ENCODE measurements around the gene DLG5.
"Not testable (repeated sequence)": the region's sequence is repeated elsewhere in the genome, so short reads cannot be mapped to it uniquely, and the experiment has no call there.

The DLG5 gene

DNA sequence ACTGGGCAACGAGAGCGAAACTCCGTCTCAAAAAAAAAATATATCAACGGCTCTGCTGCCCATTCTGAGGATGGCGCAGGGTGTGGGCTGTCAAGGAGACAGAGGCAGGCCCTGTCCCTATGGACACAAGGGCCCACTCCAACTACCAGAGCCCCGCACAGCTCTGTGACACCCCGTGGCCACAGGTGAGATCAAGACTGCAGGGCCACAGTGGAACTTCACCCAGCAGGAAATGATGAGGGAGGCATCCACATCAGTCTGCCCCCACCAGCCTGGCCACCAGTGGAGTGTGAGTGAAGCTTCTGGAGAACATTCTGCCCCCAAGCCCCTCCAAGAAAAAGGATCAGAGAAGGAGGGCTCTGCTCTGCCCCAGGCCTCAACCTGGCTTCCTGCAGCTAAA, 136.7 kb downstream of the DLG5 start:
- no peak for DNase-seq

DNA sequence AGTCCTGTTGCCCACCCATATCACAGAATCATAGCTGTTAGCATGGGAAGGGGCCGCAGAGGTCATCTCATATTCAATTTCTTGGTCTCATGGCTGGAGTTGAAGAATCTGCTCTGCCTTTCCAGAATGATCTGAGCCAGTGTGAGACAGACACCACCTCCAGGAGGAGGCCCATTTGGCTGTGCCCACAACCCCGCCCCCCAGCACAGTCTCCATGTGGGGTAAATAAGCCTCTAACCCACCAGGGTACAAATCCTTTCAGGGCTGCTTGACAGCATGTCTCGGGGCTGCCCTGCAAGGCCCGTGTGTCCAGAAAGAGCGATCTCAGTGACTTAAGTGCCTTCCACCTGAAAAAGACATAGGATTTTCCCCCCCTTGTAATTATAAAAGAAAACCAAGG, 137.5 kb downstream of the DLG5 start:
- DNase-seq: no peak

DNA sequence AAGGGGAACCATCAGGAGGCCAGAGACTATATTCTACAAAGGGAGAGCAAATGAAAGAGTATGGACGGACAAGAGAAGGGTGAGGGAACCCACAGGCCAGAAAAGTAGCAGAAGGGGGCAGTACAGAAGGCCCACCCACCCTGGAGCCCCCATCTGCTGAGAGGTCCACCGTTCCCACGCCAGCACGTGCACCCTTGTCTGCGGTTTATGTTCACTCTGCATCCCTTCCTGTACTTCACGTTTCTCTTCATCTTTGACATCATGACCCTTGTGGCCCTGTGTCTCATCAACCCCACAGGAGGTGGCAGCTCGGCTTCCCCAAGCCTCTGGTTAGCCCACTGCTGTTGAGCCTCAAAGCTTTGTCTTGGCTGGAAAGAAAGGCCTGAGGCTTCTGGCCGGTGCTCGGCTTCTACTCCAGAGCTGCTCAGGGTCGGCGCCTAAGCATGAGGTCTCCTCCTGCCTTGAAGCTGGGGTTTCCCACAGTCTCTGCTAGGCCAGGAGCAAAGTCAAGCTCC, 138.0 kb downstream of the DLG5 start:
- DNase-seq: no peak

DNA sequence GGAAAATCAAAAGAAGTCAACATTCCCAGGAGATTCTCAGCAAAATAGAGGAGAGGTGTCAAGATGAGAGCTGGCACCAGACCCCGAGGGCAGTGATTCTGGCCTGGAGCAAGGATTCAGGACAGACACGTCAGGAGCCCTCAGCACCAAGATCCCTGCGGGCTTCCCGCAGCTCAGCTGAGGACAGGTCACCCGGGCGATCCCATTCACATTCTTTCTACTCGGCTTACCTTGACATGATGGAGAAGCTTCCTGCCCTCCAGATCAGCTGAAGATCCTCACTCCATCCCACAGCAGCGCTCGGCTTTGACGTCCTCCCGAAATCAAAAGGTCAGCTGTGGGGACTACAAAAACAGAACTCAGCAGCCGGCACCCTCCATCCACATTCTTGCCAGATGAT, 139.1 kb downstream of the DLG5 start:
- no peak for DNase-seq

DNA sequence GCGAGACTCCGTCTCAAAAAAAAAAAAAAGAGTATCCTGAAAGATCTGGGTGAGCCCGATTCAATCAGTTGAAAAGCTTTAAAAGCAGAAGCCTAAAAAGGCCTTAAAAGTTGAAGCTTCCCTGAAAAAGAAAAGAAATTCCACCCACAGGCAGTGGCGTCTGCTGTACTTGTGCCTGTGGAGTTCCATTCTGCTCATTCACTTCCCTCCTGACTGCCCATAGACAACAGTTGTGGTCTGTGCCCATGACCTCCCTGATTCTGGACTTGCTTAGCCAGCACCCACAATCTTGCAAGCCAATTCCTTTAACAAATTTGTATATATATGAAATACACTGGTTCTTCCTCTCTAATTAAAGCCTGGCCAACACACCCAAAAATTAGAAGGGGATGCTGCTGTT, 141.7 kb downstream of the DLG5 start:
- no peak for DNase-seq

DNA sequence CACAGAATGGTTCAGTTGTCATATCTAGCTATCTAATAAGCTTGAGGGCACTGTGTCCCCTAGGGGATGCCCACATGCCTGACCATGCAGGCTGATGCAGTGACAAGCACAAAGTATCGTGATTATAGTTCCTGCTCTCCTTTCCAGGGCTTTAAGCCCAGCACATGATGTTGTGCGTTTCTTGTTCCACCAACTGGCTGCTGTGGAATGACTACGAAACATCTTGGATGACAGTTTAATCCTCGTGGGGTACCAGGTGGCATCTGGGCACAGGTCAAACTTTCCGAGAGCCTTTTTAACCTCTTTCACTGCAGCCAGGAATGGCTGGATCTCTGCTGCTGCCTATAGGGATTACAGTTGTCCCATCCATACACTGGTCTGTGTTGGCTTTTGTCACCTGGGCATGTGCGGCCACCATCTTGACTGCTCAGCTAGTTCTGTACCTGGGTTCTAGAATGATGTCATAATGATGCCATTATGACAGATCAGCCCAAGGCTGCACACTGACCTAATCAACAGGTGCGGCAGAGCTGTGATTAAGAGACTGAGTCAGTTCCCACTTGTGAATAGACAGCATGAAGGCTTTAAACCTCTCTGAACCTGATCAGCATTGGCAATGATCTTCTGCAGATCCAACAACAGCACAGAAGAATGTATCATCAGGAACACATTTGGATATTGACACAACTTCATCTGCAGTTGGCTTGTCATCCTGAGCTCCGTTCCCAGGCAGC, 144.1 kb downstream of the DLG5 start:
- no peak for DNase-seq

DNA sequence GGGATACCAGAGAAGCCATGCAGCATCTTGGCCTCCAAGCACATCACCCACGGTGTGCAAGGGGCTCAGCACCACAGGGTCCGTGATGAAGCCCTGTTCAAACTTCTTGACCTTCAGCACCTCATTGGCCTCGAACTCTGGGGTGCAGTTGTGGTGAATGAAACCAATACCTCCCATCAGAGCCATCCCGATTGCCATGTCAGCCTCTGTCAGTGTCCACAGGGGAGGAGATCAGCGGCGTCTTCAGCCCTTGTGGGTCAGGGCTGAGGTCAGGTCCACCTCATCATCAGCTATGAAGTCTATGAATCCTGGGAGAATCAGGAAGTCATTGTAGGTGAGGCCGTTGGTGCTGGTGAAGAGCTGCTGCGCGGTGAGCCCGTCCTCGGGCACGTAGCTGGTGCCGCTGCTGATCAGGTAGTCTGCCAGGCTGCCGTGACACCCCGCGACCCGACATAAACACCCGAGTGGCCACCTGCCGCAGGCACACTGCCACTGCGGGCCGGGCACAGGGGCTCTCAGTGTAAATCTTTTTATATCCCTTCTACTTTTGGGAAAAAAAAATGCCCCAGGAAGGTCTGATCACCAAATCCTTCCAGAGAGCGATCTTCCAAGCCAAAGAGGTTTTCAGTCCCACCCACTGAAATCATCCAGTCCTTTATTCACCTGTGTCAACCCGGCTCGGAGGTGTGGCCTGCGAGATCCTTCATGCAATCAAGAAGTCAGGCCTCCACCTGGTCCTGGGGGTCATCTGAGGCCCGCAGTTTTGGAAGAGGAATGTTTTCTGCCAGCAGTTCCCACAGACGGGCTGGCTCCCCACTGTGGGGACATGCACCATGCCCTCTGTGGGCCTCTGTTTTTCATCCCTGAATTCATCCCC, 144.9 kb downstream of the DLG5 start:
- DNase-seq: no peak

DNA sequence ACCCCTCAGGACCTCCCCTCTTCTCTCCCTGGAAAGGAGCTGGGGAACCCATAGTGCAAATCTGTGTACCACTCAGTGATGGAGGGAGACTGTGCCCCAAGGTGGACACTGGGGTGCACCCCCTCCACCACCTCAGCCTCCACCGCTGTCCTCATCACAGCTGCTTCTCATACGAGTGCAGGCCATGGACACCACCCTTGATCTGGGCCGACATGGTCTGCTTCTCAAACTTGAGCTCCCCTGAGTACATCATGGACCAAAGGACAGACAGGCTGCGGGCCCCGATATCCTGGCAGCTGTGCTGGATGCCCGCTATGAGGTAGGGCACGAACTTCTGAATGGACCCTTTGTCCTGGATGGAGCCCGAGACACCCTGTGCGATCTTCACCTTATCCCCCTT, 146.4 kb downstream of the DLG5 start:
- no peak for DNase-seq

DNA sequence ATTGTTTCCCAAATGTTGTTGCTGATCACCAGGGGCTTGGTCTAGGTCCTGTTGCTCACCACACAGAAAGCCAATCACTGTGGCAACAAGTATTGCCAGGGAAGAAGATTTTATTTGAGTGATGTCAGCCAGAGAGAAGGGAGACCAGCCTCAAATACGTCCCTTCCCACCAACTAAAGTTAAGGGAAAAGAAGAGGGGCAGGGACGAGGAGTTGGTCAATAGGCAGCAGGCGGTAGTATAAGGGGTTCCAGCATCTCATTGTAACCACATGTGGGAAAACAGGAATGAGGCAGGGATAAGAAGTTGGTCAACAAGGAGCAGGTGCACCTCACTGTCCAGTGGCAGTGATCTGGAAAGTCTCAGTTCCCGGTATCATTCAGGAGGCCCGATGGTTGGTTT, 150.1 kb downstream of the DLG5 start:
- DNase-seq: no peak

DNA sequence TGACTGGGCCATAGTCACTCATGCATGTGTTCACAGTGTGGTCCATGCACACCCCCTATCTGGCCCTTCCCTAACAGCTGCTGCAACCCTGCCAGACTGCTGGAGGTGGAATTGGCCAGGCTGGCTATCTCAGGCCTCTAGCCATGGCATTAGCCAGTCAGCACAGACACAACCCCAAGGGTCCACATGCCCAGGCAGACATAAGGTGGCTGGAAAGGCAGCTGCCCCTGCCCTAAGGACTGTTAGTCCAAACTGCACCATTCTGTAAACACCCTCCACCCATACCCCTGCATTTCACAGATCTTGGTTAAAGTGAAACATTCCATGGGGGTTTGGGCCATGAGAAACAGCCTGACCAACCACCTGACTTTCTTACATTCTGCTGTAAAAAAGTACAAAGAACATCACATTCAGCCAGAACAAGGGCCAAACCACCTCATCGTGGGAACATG, 151.6 kb downstream of the DLG5 start:
- DNase-seq: no peak

DNA sequence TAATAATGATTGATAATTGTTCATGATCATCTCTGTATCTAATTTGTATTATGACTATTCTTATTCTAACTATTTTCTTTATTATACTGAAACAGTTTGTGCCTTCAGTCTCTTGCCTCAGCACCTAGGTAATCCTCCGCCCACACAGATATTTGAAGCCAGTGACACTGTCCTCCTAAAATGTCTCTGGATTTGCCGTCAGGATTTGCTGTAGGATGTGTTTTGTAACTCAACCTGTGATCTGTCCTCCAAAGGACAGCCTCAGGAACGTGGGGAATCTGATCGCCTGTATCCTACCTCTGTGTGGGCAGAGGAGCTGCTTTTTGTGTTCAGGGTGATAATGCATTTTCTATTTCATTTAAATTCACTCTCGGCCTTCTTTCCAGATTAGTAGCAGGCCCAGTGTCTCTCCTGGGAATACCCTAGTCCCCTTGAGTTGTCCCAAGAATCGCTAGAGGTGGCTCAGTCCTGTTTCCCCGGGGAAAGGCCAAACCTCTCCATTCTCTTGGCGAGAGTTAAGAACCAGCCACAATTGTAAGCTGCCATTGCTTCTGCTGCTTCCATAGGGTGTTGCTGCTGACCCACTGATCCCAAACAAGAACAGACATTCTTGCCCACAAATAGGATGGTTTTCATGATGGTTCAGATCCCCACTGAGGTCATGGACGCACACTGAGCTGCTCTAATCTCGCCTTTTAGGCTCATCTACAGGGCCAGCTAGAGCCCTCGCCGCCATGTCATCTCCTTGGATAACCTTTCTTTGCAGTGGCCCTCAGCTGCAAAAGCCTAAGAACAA, 152.7 kb downstream of the DLG5 start:
- no peak for DNase-seq

DNA sequence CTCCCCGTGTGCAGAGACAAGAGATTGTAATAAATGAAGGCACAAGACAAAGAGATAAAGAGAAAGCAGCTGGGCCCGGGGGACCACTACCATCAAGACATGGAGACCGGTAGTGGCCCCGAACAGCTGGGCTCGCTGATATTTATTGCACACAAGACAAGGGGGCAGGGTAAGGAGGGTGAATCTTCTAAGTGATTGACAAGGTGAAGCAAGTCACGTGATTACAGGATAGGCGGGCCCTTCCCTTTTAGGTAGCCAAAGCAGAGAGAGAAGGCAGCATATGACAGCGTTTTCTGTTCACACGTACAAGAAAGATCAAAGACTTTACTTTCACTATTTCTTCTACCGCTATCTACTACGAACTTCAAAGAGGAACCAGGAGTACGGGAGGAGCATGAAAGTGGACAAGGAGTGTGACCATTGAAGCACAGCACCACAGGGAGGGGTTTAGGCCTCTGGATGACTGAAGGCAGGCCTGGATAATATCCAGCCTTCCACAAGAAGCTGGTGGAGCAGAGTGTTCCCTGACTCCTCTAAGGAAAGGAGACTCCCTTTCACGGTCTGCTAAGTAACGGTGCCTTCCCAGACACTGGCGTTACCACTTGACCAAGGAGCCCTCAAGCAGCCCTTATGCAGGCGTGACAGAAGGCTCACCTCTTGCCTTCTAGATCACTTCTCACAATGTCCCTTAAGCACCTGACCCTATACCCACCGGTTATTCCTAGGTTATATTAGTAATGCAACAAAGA, 153.5 kb downstream of the DLG5 start:
- not testable (repeated sequence) for DNase-seq

DNA sequence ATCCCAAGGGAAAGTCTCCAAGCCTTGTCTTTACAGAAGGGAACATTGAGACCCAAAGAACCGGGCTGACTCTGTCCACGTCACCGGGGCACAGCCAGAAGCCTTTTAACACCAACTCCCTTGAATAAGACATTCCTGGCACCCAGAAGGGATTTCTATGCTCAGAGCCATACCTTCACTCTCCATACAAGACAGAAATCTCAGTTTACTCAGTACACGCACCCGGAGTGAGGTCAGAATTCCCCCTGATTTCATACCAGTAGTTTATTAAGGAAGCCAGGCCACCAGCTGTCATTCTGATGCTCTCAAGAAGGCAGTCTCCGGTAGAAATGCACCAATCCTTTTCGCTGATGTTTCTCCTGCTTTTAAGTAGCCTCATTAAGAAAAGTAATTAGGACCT, 154.7 kb downstream of the DLG5 start:
- DNase-seq: no peak

DNA sequence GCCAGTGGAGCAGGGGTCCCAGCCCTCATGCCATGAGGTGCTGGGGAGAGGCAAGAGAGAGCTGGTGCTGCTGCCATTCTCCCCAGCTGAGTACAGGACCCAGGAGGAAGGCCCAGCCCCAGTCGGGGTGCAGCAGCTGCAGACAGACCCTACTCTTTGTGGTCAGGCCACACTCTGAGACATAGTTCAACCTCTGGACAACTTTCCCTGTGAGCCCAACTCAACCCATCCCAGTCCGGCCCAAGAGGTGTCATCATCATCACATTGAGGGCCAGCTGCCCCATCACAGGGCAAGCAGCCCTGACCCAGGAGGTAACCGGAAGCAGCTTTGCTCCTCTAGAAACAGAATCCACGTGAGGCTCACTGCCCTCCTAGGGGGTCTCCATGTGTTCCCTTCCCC, 155.1 kb downstream of the DLG5 start:
- DNase-seq: no peak

DNA sequence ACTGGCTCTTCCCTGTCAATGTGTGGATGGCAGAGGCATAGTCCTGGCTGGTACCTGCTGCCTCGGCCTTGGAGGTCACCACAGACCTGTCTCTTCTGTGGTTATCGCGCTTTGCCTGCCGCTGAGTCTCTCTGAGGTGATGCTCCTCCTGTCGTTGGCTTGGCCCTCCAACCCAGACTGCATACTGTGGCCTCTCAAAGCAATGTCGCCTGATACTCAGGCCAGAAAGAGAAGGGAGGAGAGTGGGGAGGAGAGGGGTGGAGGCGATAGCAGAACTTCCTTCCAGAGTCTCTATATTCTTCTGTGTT, 155.7 kb downstream of the DLG5 start:
- DNase-seq: no peak

DNA sequence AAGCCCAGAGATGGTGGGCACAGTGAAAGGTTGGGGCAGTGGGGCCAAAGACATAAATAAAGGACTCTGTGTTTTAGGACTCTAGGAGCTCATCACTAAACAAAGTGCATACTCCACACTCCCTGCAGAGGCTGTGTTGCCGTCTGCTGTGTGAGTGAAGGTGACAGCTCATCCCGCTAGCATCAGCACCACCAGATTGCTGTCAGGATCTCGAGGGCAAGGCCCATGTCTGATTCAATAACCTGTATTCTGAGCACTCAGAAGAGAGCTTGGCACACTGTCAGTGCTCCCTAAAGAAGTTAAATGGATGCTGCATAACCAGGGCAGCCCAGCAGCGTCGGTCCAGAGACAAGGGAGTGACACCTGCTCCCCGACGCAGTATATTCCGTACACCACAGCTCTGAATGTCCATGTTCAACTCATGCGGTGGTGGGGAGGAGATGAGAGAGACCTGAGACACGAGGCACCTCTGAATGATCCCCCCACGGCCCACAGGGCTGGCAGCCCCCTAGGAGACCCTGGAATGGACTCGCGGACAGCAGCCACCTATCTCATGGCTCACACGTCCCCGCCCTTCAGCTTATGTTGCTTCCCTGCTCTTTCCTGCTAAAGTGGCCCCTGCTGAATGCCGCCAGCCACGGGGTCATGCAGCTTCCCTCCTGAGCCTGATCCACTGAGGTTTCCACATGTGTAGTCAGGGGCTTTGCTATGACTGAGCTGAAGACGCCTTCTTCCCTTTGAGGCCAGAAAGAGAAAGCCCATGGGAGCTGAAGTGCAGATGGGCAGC, 156.3 kb downstream of the DLG5 start:
- DNase-seq: no peak

DNA sequence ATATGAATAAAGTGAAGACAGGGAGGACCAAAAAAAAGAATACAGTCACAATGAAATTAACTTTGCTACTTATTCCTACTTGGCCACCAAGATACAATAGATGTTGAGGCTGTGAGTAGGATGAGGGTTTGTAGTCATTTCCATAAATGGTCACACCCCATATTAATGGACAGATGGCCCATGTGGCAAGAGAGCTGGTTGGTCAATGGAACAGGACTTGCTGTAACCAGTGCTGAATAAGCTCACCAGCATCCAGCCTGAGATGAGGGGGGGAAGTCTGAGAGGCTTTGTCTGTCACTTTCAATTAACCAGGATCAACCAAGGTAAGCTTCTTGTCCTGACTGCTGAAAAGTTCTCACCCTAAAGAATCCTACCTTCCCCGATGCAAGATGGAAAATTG, 158.5 kb downstream of the DLG5 start:
- DNase-seq: no peak

DNA sequence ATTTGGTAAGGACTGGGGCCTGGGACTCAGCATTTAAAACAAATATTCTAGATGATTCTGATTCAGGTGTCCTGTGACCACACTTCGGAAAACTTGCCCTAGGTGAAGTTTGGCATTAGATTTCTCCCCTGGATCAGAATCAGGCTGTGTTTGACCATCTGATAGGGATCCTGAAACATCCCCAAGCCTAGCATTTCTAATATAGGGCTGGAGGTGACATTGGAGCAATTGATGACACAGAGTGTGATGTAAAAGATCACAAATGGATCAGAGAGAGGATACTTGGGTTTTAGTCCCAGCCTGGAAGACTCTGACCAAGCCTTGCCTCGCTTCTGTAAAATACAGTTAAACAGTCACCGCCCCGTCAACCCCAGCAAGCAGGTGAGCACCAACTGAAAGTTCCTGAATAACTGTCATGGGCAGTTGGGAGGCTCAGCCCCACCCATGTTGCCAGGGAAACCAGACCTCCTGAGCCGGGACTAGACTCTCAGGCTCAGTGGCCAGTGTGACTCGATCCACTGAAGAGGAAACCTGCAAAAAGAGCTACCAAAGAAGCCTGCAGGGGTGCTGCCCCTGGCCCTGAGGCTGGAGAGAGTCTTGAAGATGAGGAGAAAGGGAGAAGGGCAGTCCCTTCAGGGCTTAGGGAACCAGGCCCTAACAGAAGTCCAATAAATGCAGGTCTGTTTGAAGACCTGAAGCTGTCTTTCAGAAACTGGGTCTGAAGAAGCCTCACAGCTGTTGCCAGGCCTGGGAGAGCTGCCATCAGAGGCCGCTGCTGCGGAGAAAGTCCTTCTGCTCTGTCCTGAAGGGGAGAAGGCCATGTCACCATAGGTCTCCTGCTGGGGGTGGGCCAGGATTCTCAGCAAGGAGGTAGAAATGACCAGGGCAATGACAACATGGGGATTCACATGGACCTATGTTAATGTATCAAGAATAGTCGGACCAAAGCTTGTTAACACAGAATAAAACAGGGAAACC, 162.8 kb downstream of the DLG5 start:
- DNase-seq: no peak

DNA sequence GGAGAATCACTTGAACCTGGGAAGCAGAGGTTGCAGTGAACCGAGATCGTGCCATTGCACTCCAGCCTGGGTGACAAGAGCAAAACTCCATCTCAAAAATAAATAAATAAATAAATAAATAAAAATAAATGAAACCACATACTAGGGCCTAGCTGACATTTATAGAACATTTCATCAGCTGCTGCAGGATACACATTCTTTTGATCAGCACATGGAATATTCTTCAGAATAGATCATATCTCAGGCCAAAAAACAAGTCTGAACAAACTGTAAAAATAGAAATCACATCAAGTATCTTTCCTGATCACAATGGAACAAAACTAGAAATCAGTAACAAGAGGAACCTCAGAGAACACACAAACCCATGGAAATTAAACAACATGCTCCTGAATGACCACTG, 168.1 kb downstream of the DLG5 start:
- DNase-seq: not testable (repeated sequence)

All from T1000 (cell line).